GM23338 (cell line): ENCODE data around the gene EXOC6B. TPM values are rescaled to one million over a fixed set of nuclear protein-coding genes. Genes with fewer than 3 reads are reported as not detected.

ENCODE experiments used
- ATAC-seq: fragments of 200-7000 bp; cut with Tn5 transposase; 3 replicates; pipeline ENCODE4 v1.9.1; 2020
- DNase-seq: peaks from one replicate; pipeline ENCODE4 v3.0.0-alpha.2; 2015; ENCODE audit warnings: low spot score
- H2AFZ ChIP-seq: fragments of 200-600 bp; sonication (generic); 2 replicates; pipeline ENCODE4 v1.8.0; 2016; ENCODE audit warnings: antibody characterized with exemption, mild to moderate bottlenecking, moderate library complexity
- H3F3A ChIP-seq: fragments of 200-600 bp; sonication (generic); replicated peaks from 2 replicates; pipeline ENCODE4 v1.8.0; 2017; ENCODE audit warnings: antibody characterized with exemption, mixed run types, low read depth
- H3K27ac ChIP-seq: fragments of 200-600 bp; sonication (generic); 2 replicates; pipeline ENCODE4 v1.6.1; 2016; ENCODE audit warnings: low read depth
- H3K27me3 ChIP-seq: fragments of 200-600 bp; sonication (generic); 2 replicates; pipeline ENCODE4 v1.8.0; 2016; ENCODE audit warnings: mild to moderate bottlenecking, mixed run types, moderate library complexity; ENCODE audit not compliant: insufficient read depth
- H3K36me3 ChIP-seq: fragments of 200-600 bp; sonication (generic); 2 replicates; pipeline ENCODE4 v1.8.0; 2016; ENCODE audit warnings: mild to moderate bottlenecking; ENCODE audit not compliant: insufficient read depth
- H3K4me1 ChIP-seq: fragments of 200-600 bp; sonication (generic); 2 replicates; pipeline ENCODE4 v1.8.0; 2016; ENCODE audit warnings: mild to moderate bottlenecking, moderate library complexity; ENCODE audit not compliant: insufficient read depth
- H3K4me2 ChIP-seq: fragments of 200-600 bp; sonication (generic); 2 replicates; pipeline ENCODE4 v1.7.1; 2017; ENCODE audit warnings: mixed run types
- H3K4me3 ChIP-seq: fragments of 200-600 bp; sonication (generic); 2 replicates; pipeline ENCODE4 v1.6.1; 2016; ENCODE audit warnings: mixed run types
- H3K79me2 ChIP-seq: fragments of 200-600 bp; sonication (generic); replicated peaks from 2 replicates; pipeline ENCODE4 v1.8.0; 2017; ENCODE audit warnings: mild to moderate bottlenecking; ENCODE audit not compliant: insufficient read depth
- H3K9me2 ChIP-seq: fragments of 200-600 bp; sonication (generic); 2 replicates; pipeline ENCODE4 v1.8.0; 2017; ENCODE audit not compliant: insufficient read depth
- H4K20me1 ChIP-seq: fragments of 200-600 bp; sonication (generic); replicated peaks from 2 replicates; pipeline ENCODE4 v1.8.0; 2017; ENCODE audit warnings: mild to moderate bottlenecking; ENCODE audit not compliant: insufficient read depth
- H3K27ac Mint-ChIP-seq: 2 replicates; pipeline ENCODE4 v1.8.0; 2020; ENCODE audit warnings: inconsistent platforms, mild to moderate bottlenecking, moderate library complexity, mixed read lengths
- H3K27me3 Mint-ChIP-seq: 3 replicates; pipeline ENCODE4 v1.8.0; 2022; ENCODE audit warnings: low read depth, mild to moderate bottlenecking, moderate library complexity, mixed read lengths, inconsistent platforms; ENCODE audit not compliant: insufficient read depth, poor library complexity
- H3K36me3 Mint-ChIP-seq: 3 replicates; pipeline ENCODE4 v1.8.0; 2021; ENCODE audit warnings: low read depth, mild to moderate bottlenecking, inconsistent platforms, moderate library complexity, mixed read lengths
- H3K4me1 Mint-ChIP-seq: 3 replicates; pipeline ENCODE4 v1.8.0; 2020; ENCODE audit warnings: mild to moderate bottlenecking, inconsistent platforms, mixed read lengths
- H3K4me3 Mint-ChIP-seq: 3 replicates; pipeline ENCODE4 v1.8.0; 2021; ENCODE audit warnings: moderate library complexity, mild to moderate bottlenecking, inconsistent platforms, mixed read lengths
- H3K9me3 Mint-ChIP-seq: 3 replicates; pipeline ENCODE4 v1.8.0; 2020; ENCODE audit warnings: moderate library complexity, mild to moderate bottlenecking, inconsistent platforms, mixed read lengths
- CREB1 ChIP-seq: fragments of 250-450 bp; sonication (Bioruptor Pico); IDR thresholded peaks from 2 replicates; pipeline ENCODE4 v1.5.0; 2020; ENCODE audit warnings: low read depth, mild to moderate bottlenecking, moderate library complexity
- ETS1 ChIP-seq: IDR thresholded peaks from 2 replicates; pipeline ENCODE4 v1.6.1; 2016; ENCODE audit warnings: antibody characterized with exemption
- EZH2 ChIP-seq: fragments of 200-600 bp; sonication (generic); IDR thresholded peaks from one replicate; pipeline ENCODE4 v1.8.0; 2017; ENCODE audit warnings: antibody characterized with exemption, mild to moderate bottlenecking, low read depth; ENCODE audit not compliant: unreplicated experiment
- EZH2phosphoT487 ChIP-seq: fragments of 200-600 bp; sonication (generic); IDR thresholded peaks from one replicate; pipeline ENCODE4 v1.8.1; 2018; ENCODE audit warnings: antibody characterized with exemption; ENCODE audit not compliant: unreplicated experiment
- JUNB ChIP-seq: IDR thresholded peaks from one replicate; pipeline ENCODE4 v1.6.1; 2016; ENCODE audit warnings: antibody characterized with exemption; ENCODE audit not compliant: unreplicated experiment
- NANOG ChIP-seq: IDR thresholded peaks from 2 replicates; pipeline ENCODE4 v1.6.1; 2016; ENCODE audit warnings: antibody characterized with exemption, borderline replicate concordance
- STAT1 ChIP-seq: IDR thresholded peaks from one replicate; pipeline ENCODE4 v1.6.1; 2016; ENCODE audit warnings: antibody characterized with exemption; ENCODE audit not compliant: unreplicated experiment
- ZNF114 ChIP-seq: fragments of 250-450 bp; sonication (Bioruptor Pico); IDR thresholded peaks from 2 replicates; pipeline ENCODE4 v1.5.0; 2020; ENCODE audit warnings: mild to moderate bottlenecking, moderate library complexity
- ZNF331 ChIP-seq: fragments of 250-450 bp; sonication (Bioruptor Pico); IDR thresholded peaks from 2 replicates; pipeline ENCODE4 v1.5.0; 2020; ENCODE audit warnings: low read depth, mild to moderate bottlenecking, moderate library complexity
- ZNF462 ChIP-seq: fragments of 250-450 bp; sonication (Bioruptor Pico); IDR thresholded peaks from 2 replicates; pipeline ENCODE4 v1.5.0; 2020; ENCODE audit warnings: mild to moderate bottlenecking, moderate library complexity
- polyA plus RNA-seq: library from polyadenylated mRNA; unstranded; fragments of >200 nt; fragmentation: Nextera tagmentation; extraction: Ambion mirVana; gene quantifications from 2 replicates; pipeline ENCODE4 v1.2.1, GENCODE V29; 2016
- total RNA-seq: library from RNA; depleted of rRNA; stranded (reverse); fragments of >200 nt; shearing (Covaris generic); gene quantifications from 2 replicates; pipeline ENCODE4 v1.2.3, GENCODE V29; 2014

The EXOC6B gene
- total and polyA plus RNA-seq, 2 experiments from 2014 or later: 7.2 to 45.9 TPM

GRCh38 chr2:72661985-72662384 is 163.8 kb downstream of the EXOC6B start (continued):
- TF ChIP-seq ZNF462 (CRISPR knock-in tag): no peak
- no peak for TF ChIP-seq STAT1

- H3K9me3 Mint-ChIP-seq: peaks cover 7% of the 10 kb centered on the region
- no peaks in the 10 kb centered on the region for H3F3A ChIP-seq
- H3K36me3 ChIP-seq: no peaks in the 10 kb centered on the region
- H3K4me3 ChIP-seq: no peak overlapping the region
- no peak overlapping the region for H3K4me2 ChIP-seq
- no peaks in the 10 kb centered on the region for H3K27me3 ChIP-seq
- no peak for ATAC-seq
- no peak overlapping the region for H2AFZ ChIP-seq
- H3K36me3 Mint-ChIP-seq: peaks cover 5% of the 10 kb centered on the region; the same call in 2 of the 3 replicates
- DNase-seq: no peak
- no peak overlapping the region for H3K4me3 Mint-ChIP-seq
- H3K4me1 ChIP-seq: no peaks in the 10 kb centered on the region
- no peak overlapping the region for H3K27ac ChIP-seq
- H3K79me2 ChIP-seq: 0 out of 2 replicates have a peak, but pooled peaks cover 4% of the 10 kb centered on the region
- H3K9me2 ChIP-seq: 0 out of 2 replicates have a peak, but pooled peaks cover 3% of the 10 kb centered on the region
- no peak overlapping the region for H3K27ac Mint-ChIP-seq
- no peaks in the 10 kb centered on the region for H3K27me3 Mint-ChIP-seq
- no peaks in the 10 kb centered on the region for H3K4me1 Mint-ChIP-seq
- no peaks in the 10 kb centered on the region; the same call in 1 of the 2 replicates for H4K20me1 ChIP-seq
- no peak for TF ChIP-seq ETS1
- TF ChIP-seq NANOG: no peak
- TF ChIP-seq CREB1 (CRISPR knock-in tag): no peak
- TF ChIP-seq EZH2phosphoT487: no peak
- TF ChIP-seq ZNF331 (CRISPR knock-in tag): no peak
- TF ChIP-seq ZNF114 (CRISPR knock-in tag): no peak
- TF ChIP-seq ZNF462 (CRISPR knock-in tag): no peak
- TF ChIP-seq JUNB: no peak
- no peak for TF ChIP-seq EZH2
Observed at GRCh38 chr2:72649810-72650209, 176.0 kb downstream of the EXOC6B start.
